Endothelial cell of umbilical vein (primary cell): ENCODE measurements around the gene CMTM7.

Experiments used
- CTCF ChIP-seq, 2 donors: IDR thresholded peaks; 1 replicate in 1 of 2; 2 replicates in 1 of 2; pipeline ENCODE4 v1.5.1; 2011; ENCODE audit warnings: low read length in 2 of 2, mild to moderate bottlenecking in 2 of 2, moderate library complexity in 2 of 2, control low read depth in 1 of 2, inconsistent platforms in 1 of 2, low read depth in 1 of 2; ENCODE audit not compliant: insufficient read depth in 1 of 2; ENCODE audit errors: extremely low read depth in 1 of 2
- EZH2 ChIP-seq: IDR thresholded peaks from 2 replicates; pipeline ENCODE4 v1.6.1; 2012; ENCODE audit warnings: borderline replicate concordance, low read depth, mild to moderate bottlenecking, moderate library complexity, low read length, inconsistent platforms; ENCODE audit not compliant: severe bottlenecking
- JUN ChIP-seq: IDR thresholded peaks from 2 replicates; pipeline ENCODE4 v1.6.1; 2011; ENCODE audit warnings: borderline replicate concordance, low read depth; ENCODE audit not compliant: insufficient read length, insufficient read depth
- MAX ChIP-seq: IDR thresholded peaks from 2 replicates; pipeline ENCODE4 v1.6.1; 2011; ENCODE audit not compliant: insufficient read depth, insufficient read length
- MYC ChIP-seq: IDR thresholded peaks from one replicate; pipeline ENCODE4 v1.6.1; 2011; ENCODE audit warnings: mild to moderate bottlenecking, low read depth, low read length
- POLR2A ChIP-seq: IDR thresholded peaks from 2 replicates; pipeline ENCODE4 v1.6.1; 2012; ENCODE audit warnings: low read depth, mild to moderate bottlenecking, control low read depth, low read length
- POLR2AphosphoS5 ChIP-seq: IDR thresholded peaks from 2 replicates; pipeline ENCODE4 v1.6.1; 2012; ENCODE audit warnings: low read depth, mild to moderate bottlenecking, control low read depth, low read length, moderate library complexity; ENCODE audit not compliant: insufficient read depth

- no peak for TF ChIP-seq POLR2AphosphoS5
- no peak for TF ChIP-seq CTCF (IDR thresholded peaks at IDR 0.05; ENCODE audit: extremely low read depth in 1 of 2, insufficient read depth in 1 of 2, low read depth in 1 of 2, low read length in 2 of 2)
- no peak for TF ChIP-seq POLR2A
- no peak for TF ChIP-seq EZH2
- no peak for TF ChIP-seq JUN
- TF ChIP-seq MYC, result no peak
- TF ChIP-seq MAX, result no peak
Observed at GRCh38 chr3:32401126-32401525, 9.5 kb downstream of the CMTM7 start.
